A549 (cell line): ENCODE data around the gene SMTNL2. TPM values are rescaled to one million over a fixed set of nuclear protein-coding genes. Genes with fewer than 3 reads are reported as not detected.
"Not testable (repeated sequence)": the region's sequence is repeated elsewhere in the genome, so short reads cannot be mapped to it uniquely, and the experiment has no call there.

Experiments used
- ATAC-seq, 2 experiments: fragments of 200-7000 bp in 1 of 2; fragments of >200 bp in 1 of 2; cut with Nextera tagmentation in 1 of 2; cut with Tn5 transposase in 1 of 2; 3 replicates each; pipeline versions ENCODE4 v1.8.0 to v1.9.1; 2018 to 2020; ENCODE audit warnings: mild to moderate bottlenecking in 1 of 2, moderate library complexity in 1 of 2
- CTCF ChIA-PET: fragments of 300-600 bp; sonication (Branson Sonifier 250); formaldehyde crosslinking; extraction: SDS; loops from one replicate; lab custom pipeline; 2021; ENCODE audit warnings: antibody characterized with exemption, inconsistent platforms; lab: Yijun Ruan, JAX
- POLR2A ChIA-PET: fragments of 350-600 bp; formaldehyde crosslinking; extraction: SDS; loops from one replicate; lab custom pipeline; 2021; ENCODE audit warnings: antibody characterized with exemption, inconsistent platforms; lab: Yijun Ruan, JAX
- DNase-seq, 2 experiments: peaks; one replicate each; pipeline versions ENCODE4 v3.0.0 to v3.0.0-alpha.2; 2011 to 2016; ENCODE audit warnings: low read depth in 1 of 2, low spot score in 1 of 2
- FAIRE-seq: peaks from 2 replicates; lab custom pipeline; 2011; peaks lifted over from hg19 to GRCh38; lab: Jason Lieb, UNC
- H3K27ac ChIP-seq, 2 experiments: fragments of >200 bp; sonication (Bioruptor Twin); formaldehyde crosslinking; 3 replicates each; pipeline ENCODE4 v1.5.1; 2016 to 2017
- H3K4me1 ChIP-seq: fragments of >200 bp; sonication (Bioruptor Twin); formaldehyde crosslinking; 3 replicates; pipeline ENCODE4 v1.6.1; 2016
- H3K4me2 ChIP-seq: fragments of >200 bp; sonication (Bioruptor Twin); formaldehyde crosslinking; 3 replicates; pipeline ENCODE4 v1.6.1; 2016
- H3K4me3 ChIP-seq: fragments of >200 bp; sonication (Bioruptor Twin); formaldehyde crosslinking; 3 replicates; pipeline ENCODE4 v1.5.1; 2016
- H3K9me3 ChIP-seq: fragments of >200 bp; sonication (Bioruptor Twin); formaldehyde crosslinking; 3 replicates; pipeline ENCODE4 v1.6.1; 2016
- CHD2 ChIP-seq: fragments of 150-350 bp; IDR thresholded peaks from 2 replicates; pipeline ENCODE4 v1.6.1; 2014; ENCODE audit warnings: low read length; ENCODE audit not compliant: partially characterized antibody
- EHF ChIP-seq: fragments of 250-450 bp; sonication (Bioruptor Pico); IDR thresholded peaks from 2 replicates; pipeline ENCODE4 v1.5.0; 2020; ENCODE audit warnings: mild to moderate bottlenecking
- HEYL ChIP-seq: fragments of 250-450 bp; sonication (Bioruptor Pico); IDR thresholded peaks from 2 replicates; pipeline ENCODE4 v1.8.0; 2021; ENCODE audit warnings: mild to moderate bottlenecking, moderate library complexity
- NR3C1 ChIP-seq: fragments of >200 bp; sonication (Bioruptor Twin); formaldehyde crosslinking; IDR thresholded peaks from 3 replicates; pipeline ENCODE4 v1.6.1; 2017
- POLR2A ChIP-seq: IDR thresholded peaks from 2 replicates; pipeline ENCODE4 v1.6.1; 2012; ENCODE audit warnings: mild to moderate bottlenecking, low read length
- RAD21 ChIP-seq, 2 experiments: fragments of >200 bp in 1 of 2; sonication (Bioruptor Twin) in 1 of 2; formaldehyde crosslinking in 1 of 2; IDR thresholded peaks in 1 of 2; conservative IDR thresholded peaks in 1 of 2; 2 replicates in 1 of 2; 3 replicates in 1 of 2; pipeline ENCODE4 v1.6.1; 2012 to 2018; ENCODE audit warnings: inconsistent platforms in 1 of 2
- RCOR1 ChIP-seq: fragments of 150-350 bp; IDR thresholded peaks from 2 replicates; pipeline ENCODE4 v1.6.1; 2014; ENCODE audit warnings: antibody characterized with exemption, low read length, low read depth
- RNF2 ChIP-seq: fragments of 200-600 bp; sonication (generic); IDR thresholded peaks from 2 replicates; pipeline ENCODE4 v1.6.1; 2016; ENCODE audit warnings: low read depth, mild to moderate bottlenecking, antibody characterized with exemption, moderate library complexity, borderline replicate concordance
- ZFP36 ChIP-seq: fragments of 450-650 bp; IDR thresholded peaks from 2 replicates; pipeline ENCODE4 v1.6.1; 2014; ENCODE audit warnings: borderline replicate concordance; ENCODE audit not compliant: partially characterized antibody
- ZNF302 ChIP-seq: fragments of 250-450 bp; sonication (Bioruptor Pico); IDR thresholded peaks from 2 replicates; pipeline ENCODE4 v1.9.0; 2021; ENCODE audit warnings: inconsistent platforms, mild to moderate bottlenecking, moderate library complexity
- ZSCAN20 ChIP-seq: fragments of 250-450 bp; sonication (Bioruptor Pico); IDR thresholded peaks from 2 replicates; pipeline ENCODE4 v1.8.0; 2022; ENCODE audit warnings: mild to moderate bottlenecking, moderate library complexity
- WGBS: methylation state at CpG from one replicate; pipeline ENCODE4 v1.1.6; 2017; ENCODE audit errors: missing lambda C conversion rate; 5-methylcytosine and 5-hydroxymethylcytosine counted together
- polyA plus RNA-seq, 4 experiments: library from polyadenylated mRNA; depleted of rRNA in 3 of 4; stranded (reverse); fragments of >200 nt; fragmentation: RNase III in 1 of 4; extraction: RNeasy Plus Mini Kit Qiagen cat#74134 plus additional on column Dnase treatment in 1 of 4; gene quantifications; 2 replicates in 3 of 4; 3 replicates in 1 of 4; pipeline ENCODE4 v1.2.3, GENCODE V29; 2011 to 2017
- TF ChIP-seq, protein P1 (sequence below): fragments of 150-350 bp; IDR thresholded peaks from 2 replicates; pipeline ENCODE4 v1.6.1; 2014; ENCODE audit warnings: low read depth, mild to moderate bottlenecking, low read length
- TF ChIP-seq, protein P2 (sequence below): fragments of >200 bp; sonication (Bioruptor Twin); formaldehyde crosslinking; IDR thresholded peaks from 2 replicates; pipeline ENCODE4 v1.6.1; 2016
- TF ChIP-seq, protein P3 (sequence below): fragments of 200-600 bp; sonication (generic); IDR thresholded peaks from 2 replicates; pipeline ENCODE4 v1.6.1; 2016; ENCODE audit warnings: antibody characterized with exemption, mild to moderate bottlenecking, moderate library complexity
- TF ChIP-seq, protein P4 (sequence below): fragments of >200 bp; sonication (Bioruptor Twin); formaldehyde crosslinking; IDR thresholded peaks from 3 replicates; pipeline ENCODE4 v1.6.1; 2016

SMTNL2 gene
- polyA plus RNA-seq, 2 of the 4 experiments (the other 2 are of a cell fraction): 0.05 to 0.06 TPM

DNA sequence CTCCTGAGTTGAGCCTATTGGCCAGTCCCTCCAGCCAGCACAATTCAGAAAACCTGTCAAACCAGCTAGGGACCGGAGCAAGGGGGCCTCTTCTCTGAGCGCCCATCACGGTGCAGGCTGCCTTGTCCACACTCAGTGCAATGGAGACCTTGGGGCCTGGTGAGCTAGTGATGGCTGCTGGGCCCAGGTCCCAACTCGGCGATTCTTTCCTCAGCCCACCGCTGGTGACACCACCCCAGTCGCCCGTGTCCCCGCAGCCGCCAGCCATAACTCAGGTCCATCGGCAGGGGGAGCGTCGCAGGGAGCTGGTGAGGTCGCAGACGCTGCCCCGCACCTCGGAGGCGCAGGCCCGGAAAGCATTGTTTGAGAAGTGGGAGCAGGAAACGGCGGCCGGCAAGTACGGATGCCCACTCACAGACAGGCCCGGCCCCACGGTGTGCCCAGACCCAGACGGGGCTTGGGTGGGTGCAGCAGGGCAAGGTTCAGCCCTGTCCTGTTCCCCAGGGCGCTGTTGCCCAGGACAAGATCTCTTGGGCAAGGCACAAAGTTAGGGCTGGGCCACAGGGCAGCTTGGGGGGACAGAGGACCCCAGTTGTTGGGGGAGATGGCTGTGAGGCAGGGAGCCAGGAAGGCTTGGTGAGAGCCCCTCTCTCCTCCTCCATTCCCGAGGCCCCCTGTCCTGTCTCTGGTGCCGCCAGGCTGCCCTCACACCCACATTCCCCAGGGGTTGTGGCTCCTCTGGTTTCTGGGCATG lies 10.8 kb downstream of the SMTNL2 start:
- CTCF ChIA-PET: interaction anchor here (0.8 to 18.8 kb wide), 6 partner anchors 8 to 37 kb away, joined by 3 to 186 read pairs (median 4); partner anchors contain the start of gene SMTNL2
- ATAC-seq (no peak), DNase-seq (no peak), FAIRE-seq (no peak)
- POLR2A ChIA-PET: no interaction called here
- WGBS: 82% methylated on average over 22 of the region's 29 CpGs
- H3K4me1 ChIP-seq: peaks cover 9% of the 10 kb centered on the region; the same call in 2 of the 3 replicates
- H3K4me3 ChIP-seq: no peak overlapping the region
- TF ChIP-seq, protein P1, sequence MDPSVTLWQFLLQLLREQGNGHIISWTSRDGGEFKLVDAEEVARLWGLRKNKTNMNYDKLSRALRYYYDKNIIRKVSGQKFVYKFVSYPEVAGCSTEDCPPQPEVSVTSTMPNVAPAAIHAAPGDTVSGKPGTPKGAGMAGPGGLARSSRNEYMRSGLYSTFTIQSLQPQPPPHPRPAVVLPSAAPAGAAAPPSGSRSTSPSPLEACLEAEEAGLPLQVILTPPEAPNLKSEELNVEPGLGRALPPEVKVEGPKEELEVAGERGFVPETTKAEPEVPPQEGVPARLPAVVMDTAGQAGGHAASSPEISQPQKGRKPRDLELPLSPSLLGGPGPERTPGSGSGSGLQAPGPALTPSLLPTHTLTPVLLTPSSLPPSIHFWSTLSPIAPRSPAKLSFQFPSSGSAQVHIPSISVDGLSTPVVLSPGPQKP: no peak
- no peak for TF ChIP-seq ZFP36
- TF ChIP-seq RNF2: no peak
- no peak for TF ChIP-seq NR3C1
- TF ChIP-seq RCOR1: no peak
- no peak for TF ChIP-seq HEYL
- no peak for TF ChIP-seq CHD2
- TF ChIP-seq, protein P2, sequence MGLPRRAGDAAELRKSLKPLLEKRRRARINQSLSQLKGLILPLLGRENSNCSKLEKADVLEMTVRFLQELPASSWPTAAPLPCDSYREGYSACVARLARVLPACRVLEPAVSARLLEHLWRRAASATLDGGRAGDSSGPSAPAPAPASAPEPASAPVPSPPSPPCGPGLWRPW: no peak
- TF ChIP-seq, protein P3, sequence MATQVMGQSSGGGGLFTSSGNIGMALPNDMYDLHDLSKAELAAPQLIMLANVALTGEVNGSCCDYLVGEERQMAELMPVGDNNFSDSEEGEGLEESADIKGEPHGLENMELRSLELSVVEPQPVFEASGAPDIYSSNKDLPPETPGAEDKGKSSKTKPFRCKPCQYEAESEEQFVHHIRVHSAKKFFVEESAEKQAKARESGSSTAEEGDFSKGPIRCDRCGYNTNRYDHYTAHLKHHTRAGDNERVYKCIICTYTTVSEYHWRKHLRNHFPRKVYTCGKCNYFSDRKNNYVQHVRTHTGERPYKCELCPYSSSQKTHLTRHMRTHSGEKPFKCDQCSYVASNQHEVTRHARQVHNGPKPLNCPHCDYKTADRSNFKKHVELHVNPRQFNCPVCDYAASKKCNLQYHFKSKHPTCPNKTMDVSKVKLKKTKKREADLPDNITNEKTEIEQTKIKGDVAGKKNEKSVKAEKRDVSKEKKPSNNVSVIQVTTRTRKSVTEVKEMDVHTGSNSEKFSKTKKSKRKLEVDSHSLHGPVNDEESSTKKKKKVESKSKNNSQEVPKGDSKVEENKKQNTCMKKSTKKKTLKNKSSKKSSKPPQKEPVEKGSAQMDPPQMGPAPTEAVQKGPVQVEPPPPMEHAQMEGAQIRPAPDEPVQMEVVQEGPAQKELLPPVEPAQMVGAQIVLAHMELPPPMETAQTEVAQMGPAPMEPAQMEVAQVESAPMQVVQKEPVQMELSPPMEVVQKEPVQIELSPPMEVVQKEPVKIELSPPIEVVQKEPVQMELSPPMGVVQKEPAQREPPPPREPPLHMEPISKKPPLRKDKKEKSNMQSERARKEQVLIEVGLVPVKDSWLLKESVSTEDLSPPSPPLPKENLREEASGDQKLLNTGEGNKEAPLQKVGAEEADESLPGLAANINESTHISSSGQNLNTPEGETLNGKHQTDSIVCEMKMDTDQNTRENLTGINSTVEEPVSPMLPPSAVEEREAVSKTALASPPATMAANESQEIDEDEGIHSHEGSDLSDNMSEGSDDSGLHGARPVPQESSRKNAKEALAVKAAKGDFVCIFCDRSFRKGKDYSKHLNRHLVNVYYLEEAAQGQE: no peak
- TF ChIP-seq EHF (CRISPR knock-in tag): no peak
- TF ChIP-seq POLR2A: no peak
- TF ChIP-seq ZSCAN20 (CRISPR knock-in tag): no peak
- TF ChIP-seq ZNF302 (CRISPR knock-in tag): no peak
- TF ChIP-seq, protein P4, sequence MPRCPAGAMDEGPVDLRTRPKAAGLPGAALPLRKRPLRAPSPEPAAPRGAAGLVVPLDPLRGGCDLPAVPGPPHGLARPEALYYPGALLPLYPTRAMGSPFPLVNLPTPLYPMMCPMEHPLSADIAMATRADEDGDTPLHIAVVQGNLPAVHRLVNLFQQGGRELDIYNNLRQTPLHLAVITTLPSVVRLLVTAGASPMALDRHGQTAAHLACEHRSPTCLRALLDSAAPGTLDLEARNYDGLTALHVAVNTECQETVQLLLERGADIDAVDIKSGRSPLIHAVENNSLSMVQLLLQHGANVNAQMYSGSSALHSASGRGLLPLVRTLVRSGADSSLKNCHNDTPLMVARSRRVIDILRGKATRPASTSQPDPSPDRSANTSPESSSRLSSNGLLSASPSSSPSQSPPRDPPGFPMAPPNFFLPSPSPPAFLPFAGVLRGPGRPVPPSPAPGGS: no peak
- TF ChIP-seq RAD21 (conservative IDR thresholded peaks at IDR 0.05 in 1 of 2, IDR thresholded peaks at IDR 0.05 in 1 of 2): no peak
- H3K4me2 ChIP-seq: no peak overlapping the region
- H3K9me3 ChIP-seq: no peaks in the 10 kb centered on the region
- H3K27ac ChIP-seq: no peak overlapping the region

DNA sequence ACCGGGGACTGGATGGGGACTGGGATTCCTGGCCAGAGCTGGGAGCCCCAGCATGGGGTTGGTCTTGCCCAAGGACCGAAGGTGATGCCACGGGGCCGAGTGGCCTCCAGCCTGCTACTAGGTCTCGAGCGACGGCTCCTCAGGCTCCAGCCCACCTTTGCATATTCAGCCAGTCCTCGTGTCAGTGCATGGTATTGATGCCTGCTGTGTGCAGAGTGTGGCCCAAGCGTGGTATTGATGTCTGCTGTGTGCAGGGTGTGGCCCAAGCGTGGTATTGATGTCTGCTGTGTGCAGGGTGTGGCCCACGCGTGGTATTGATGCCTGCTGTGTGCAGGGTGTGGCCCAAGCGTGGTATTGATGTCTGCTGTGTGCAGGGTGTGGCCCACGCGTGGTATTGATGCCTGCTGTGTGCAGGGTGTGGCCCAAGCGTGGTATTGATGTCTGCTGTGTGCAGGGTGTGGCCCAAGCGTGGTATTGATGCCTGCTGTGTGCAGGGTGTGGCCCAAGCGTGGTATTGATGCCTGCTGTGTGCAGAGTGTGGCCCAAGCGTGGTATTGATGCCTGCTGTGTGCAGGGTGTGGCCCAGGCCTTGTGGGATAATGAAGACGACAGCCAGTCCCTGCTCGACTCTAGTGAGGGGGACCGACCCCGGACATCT lies 11.5 kb downstream of the SMTNL2 start:
- POLR2A ChIA-PET, FAIRE-seq, H3K4me2 ChIP-seq, H3K4me1 ChIP-seq, DNase-seq, ATAC-seq, H3K27ac ChIP-seq, H3K4me3 ChIP-seq, H3K9me3 ChIP-seq: not testable (repeated sequence)
- 74% methylated on average over 16 of the region's 23 CpGs for WGBS
- CTCF ChIA-PET: interaction anchor here (1.5 to 18.8 kb wide), 4 partner anchors 9 to 29 kb away, joined by 3 to 186 read pairs (median 36); partner anchors contain the start of gene SMTNL2
